Breast epithelium (tissue), 4 donors: ENCODE measurements around the gene CAPN11. TPM values are rescaled to one million over a fixed set of nuclear protein-coding genes. Genes with fewer than 3 reads are reported as not detected.

ENCODE experiments used
- DNase-seq, 2 donors: peaks; one replicate each; pipeline ENCODE4 v3.0.0-alpha.2; 2019; ENCODE audit warnings: low spot score in 2 of 2
- H3K27ac ChIP-seq, 2 donors: fragments of 200-600 bp; sonication (generic) in 1 of 2; one replicate each; pipeline ENCODE4 v1.5.1; 2016 to 2019; ENCODE audit warnings: mild to moderate bottlenecking in 1 of 2
- H3K27me3 ChIP-seq, 2 donors: fragments of 200-600 bp; sonication (generic) in 1 of 2; one replicate each; pipeline versions ENCODE4 v1.5.1 to v1.6.0; 2017 to 2019; ENCODE audit warnings: control low read depth in 1 of 2, mild to moderate bottlenecking in 1 of 2
- H3K36me3 ChIP-seq: fragments of 200-600 bp; one replicate; pipeline ENCODE4 v1.5.1; 2019
- H3K4me1 ChIP-seq, 2 donors: fragments of 200-600 bp; sonication (generic); one replicate each; pipeline ENCODE4 v1.5.1; 2016 to 2019; ENCODE audit warnings: control low read depth in 1 of 2
- H3K4me3 ChIP-seq, 3 donors: fragments of 200-600 bp; sonication (generic); 1 replicate in 2 of 3; 2 replicates in 1 of 3; pipeline ENCODE4 v1.5.1; 2016 to 2019; ENCODE audit warnings: mild to moderate bottlenecking in 3 of 3, moderate library complexity in 2 of 3
- H3K9me3 ChIP-seq, 2 donors: fragments of 200-600 bp; sonication (generic) in 1 of 2; one replicate each; pipeline ENCODE4 v1.5.1; 2016 to 2019; ENCODE audit warnings: control low read depth in 1 of 2
- CTCF ChIP-seq, 3 donors: fragments of 450-650 bp; IDR thresholded peaks; one replicate each; pipeline ENCODE4 v1.5.1; 2016 to 2017; ENCODE audit warnings: antibody characterized with exemption in 3 of 3, mild to moderate bottlenecking in 3 of 3, moderate library complexity in 3 of 3
- POLR2A ChIP-seq: fragments of 450-650 bp; IDR thresholded peaks from one replicate; pipeline ENCODE4 v1.6.1; 2016; ENCODE audit warnings: antibody characterized with exemption, mild to moderate bottlenecking, moderate library complexity
- POLR2AphosphoS5 ChIP-seq, 3 donors: sonication (generic); formaldehyde crosslinking; IDR thresholded peaks; one replicate each; pipeline ENCODE4 v1.6.1; 2017; ENCODE audit warnings: antibody characterized with exemption in 3 of 3
- intact Hi-C: fragments of 100-400 bp; cut with DNase I; formaldehyde crosslinking; loops from one replicate; pipeline ENCODE4 v1.15.1; 2023; ENCODE audit warnings: low total_unique reads
- total RNA-seq, 3 donors: library from RNA; depleted of rRNA; stranded (reverse); fragments of >200 nt; gene quantifications; one replicate each; pipeline ENCODE4 v1.1.0, GENCODE V29; 2016

CAPN11 gene
- total RNA-seq, 3 donors from 2014 or later: 1.1 to 3.8 (median 2.9) TPM

GRCh38 chr6:44202972-44203750 is 44.5 kb downstream of the CAPN11 start:
- no peaks in the 10 kb centered on the region for H3K4me1 ChIP-seq
- H3K4me3 ChIP-seq: no peak overlapping the region
- no peak for DNase-seq
- no peaks in the 10 kb centered on the region for H3K27me3 ChIP-seq
- TF ChIP-seq CTCF (IDR thresholded peaks at IDR 0.05) (no peak), POLR2AphosphoS5 (IDR thresholded peaks at IDR 0.05) (no peak), POLR2A (no peak)
- no peaks in the 10 kb centered on the region for H3K36me3 ChIP-seq
- intact Hi-C loops: no loop called here
- no peaks in the 10 kb centered on the region for H3K9me3 ChIP-seq
- H3K27ac ChIP-seq: peak overlapping the region; percentile 29 to 78

GRCh38 chr6:44203955-44204354 is 45.3 kb downstream of the CAPN11 start:
- TF ChIP-seq POLR2A: no peak
- TF ChIP-seq CTCF (IDR thresholded peaks at IDR 0.05): no peak
- no peak for TF ChIP-seq POLR2AphosphoS5 (IDR thresholded peaks at IDR 0.05)
- Histone ChIP-seq H3K27me3 (no peaks in the 10 kb centered on the region), H3K4me1 (no peaks in the 10 kb centered on the region), H3K4me3 (no peak overlapping the region), H3K36me3 (no peaks in the 10 kb centered on the region), H3K9me3 (no peaks in the 10 kb centered on the region), H3K27ac (no peak overlapping the region)
- no peak for DNase-seq
- intact Hi-C loops: no loop called here

- H3K4me3 ChIP-seq: no peak overlapping the region
- no peak for DNase-seq
- TF ChIP-seq POLR2A (no peak), POLR2AphosphoS5 (IDR thresholded peaks at IDR 0.05) (no peak), CTCF (IDR thresholded peaks at IDR 0.05) (no peak)
- no peaks in the 10 kb centered on the region for H3K36me3 ChIP-seq
- intact Hi-C loops: no loop called here
- H3K4me1 ChIP-seq: no peaks in the 10 kb centered on the region
- no peak overlapping the region for H3K27ac ChIP-seq
- H3K27me3 ChIP-seq: no peaks in the 10 kb centered on the region
- H3K9me3 ChIP-seq: no peaks in the 10 kb centered on the region
Measured at GRCh38 chr6:44207966-44208365, 49.3 kb downstream of the CAPN11 start.

- intact Hi-C loops: no loop called here
- TF ChIP-seq CTCF (IDR thresholded peaks at IDR 0.05) (no peak), POLR2AphosphoS5 (IDR thresholded peaks at IDR 0.05) (no peak), POLR2A (no peak)
- no peak for DNase-seq
- Histone ChIP-seq H3K27ac (no peak overlapping the region), H3K36me3 (no peaks in the 10 kb centered on the region), H3K27me3 (no peaks in the 10 kb centered on the region), H3K9me3 (no peaks in the 10 kb centered on the region), H3K4me1 (no peaks in the 10 kb centered on the region), H3K4me3 (no peak overlapping the region)
Measured at GRCh38 chr6:44211284-44211683, 52.7 kb downstream of the CAPN11 start.

- Histone ChIP-seq H3K4me3 (no peak overlapping the region), H3K36me3 (no peaks in the 10 kb centered on the region), H3K27ac (no peak overlapping the region), H3K27me3 (no peaks in the 10 kb centered on the region), H3K4me1 (peaks cover 0 to 4% of the 10 kb centered on the region in 2 donors), H3K9me3 (no peaks in the 10 kb centered on the region)
- intact Hi-C loops: no loop called here
- DNase-seq: no peak
- TF ChIP-seq POLR2AphosphoS5 (IDR thresholded peaks at IDR 0.05) (no peak), POLR2A (no peak)
Measured at GRCh38 chr6:44214307-44214706, 55.7 kb downstream of the CAPN11 start.
